Adrenal gland (tissue), 5 donors: Measurements from ENCODE around the gene TANC1.

Experiments
- CTCF ChIP-seq, 6 experiments: fragments of 450-650 bp in 4 of 6; fragments of 200-600 bp in 2 of 6; sonication (generic) in 1 of 6; IDR thresholded peaks; 1 replicate in 5 of 6; 2 replicates in 1 of 6; pipeline versions ENCODE4 v1.5.1 to v1.8.0; 2016 to 2021; ENCODE audit warnings: antibody characterized with exemption in 6 of 6, mild to moderate bottlenecking in 2 of 6, moderate library complexity in 1 of 6
- POLR2A ChIP-seq, 2 donors: fragments of 450-650 bp; IDR thresholded peaks; one replicate each; pipeline ENCODE4 v1.6.1; 2017; ENCODE audit warnings: antibody characterized with exemption in 2 of 2, mild to moderate bottlenecking in 2 of 2, moderate library complexity in 1 of 2
- donor health status: DM: no; HTN: no; CAD: no.

GRCh38 chr2:159051661-159052060 is 83.2 kb downstream of the TANC1 start:
- TF ChIP-seq CTCF (IDR thresholded peaks at IDR 0.05), result no peak
- TF ChIP-seq POLR2A (IDR thresholded peaks at IDR 0.05), result no peak
